ENCODE data around the gene NECTIN1. TPM values are rescaled to one million over a fixed set of nuclear protein-coding genes. Genes with fewer than 3 reads are reported as not detected.
A peak's percentile ranks its signal among the peaks of the same experiment; 100 is the strongest.

NECTIN1 gene
- total RNA-seq, 1 donor = 7.8 TPM

DNA sequence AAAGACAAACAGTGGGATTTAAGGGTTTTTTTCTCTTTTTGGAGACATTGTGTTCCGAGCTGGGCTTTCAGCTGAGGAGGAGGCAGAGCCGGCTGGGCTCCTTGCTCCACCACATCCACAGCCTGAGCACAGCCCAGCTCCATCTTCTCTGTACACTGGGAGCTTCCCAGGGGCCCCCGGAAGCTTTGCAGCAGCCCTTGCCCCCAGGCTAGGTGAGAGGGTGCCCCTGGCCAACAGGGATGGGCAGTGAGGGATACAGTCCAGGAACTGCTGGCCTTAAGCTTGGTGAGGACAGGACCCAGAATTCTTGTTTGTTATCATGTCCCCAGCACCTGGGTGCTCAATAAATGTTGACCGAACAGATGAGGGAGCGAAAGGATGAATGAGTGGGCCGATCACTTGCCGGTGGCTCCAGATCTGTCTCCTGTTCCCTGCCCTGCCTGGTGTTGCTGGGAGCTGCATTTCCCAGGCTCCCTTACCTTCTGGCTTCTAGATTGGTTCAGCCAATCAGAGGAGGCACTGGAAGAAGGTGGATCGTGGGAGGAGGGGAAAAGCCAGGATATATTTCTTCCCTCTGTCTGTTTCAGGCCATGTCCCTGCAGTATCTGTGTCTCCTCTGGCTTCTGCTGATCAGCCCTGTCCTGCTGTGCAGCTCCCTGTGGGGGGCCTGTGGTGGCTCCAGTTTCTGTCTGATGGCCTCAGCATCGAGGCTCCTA, 26.5 kb upstream of the NECTIN1 start:
- no peak overlapping the region for H3K4me3 ChIP-seq (ENCODE audit: low read depth, low read length)
- DNase-seq (ENCODE audit: low read depth) = no peak
- TF ChIP-seq, protein P1, sequence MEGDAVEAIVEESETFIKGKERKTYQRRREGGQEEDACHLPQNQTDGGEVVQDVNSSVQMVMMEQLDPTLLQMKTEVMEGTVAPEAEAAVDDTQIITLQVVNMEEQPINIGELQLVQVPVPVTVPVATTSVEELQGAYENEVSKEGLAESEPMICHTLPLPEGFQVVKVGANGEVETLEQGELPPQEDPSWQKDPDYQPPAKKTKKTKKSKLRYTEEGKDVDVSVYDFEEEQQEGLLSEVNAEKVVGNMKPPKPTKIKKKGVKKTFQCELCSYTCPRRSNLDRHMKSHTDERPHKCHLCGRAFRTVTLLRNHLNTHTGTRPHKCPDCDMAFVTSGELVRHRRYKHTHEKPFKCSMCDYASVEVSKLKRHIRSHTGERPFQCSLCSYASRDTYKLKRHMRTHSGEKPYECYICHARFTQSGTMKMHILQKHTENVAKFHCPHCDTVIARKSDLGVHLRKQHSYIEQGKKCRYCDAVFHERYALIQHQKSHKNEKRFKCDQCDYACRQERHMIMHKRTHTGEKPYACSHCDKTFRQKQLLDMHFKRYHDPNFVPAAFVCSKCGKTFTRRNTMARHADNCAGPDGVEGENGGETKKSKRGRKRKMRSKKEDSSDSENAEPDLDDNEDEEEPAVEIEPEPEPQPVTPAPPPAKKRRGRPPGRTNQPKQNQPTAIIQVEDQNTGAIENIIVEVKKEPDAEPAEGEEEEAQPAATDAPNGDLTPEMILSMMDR (IDR thresholded peaks at IDR 0.05; ENCODE audit: insufficient read depth, low read length) = no peak

DNA sequence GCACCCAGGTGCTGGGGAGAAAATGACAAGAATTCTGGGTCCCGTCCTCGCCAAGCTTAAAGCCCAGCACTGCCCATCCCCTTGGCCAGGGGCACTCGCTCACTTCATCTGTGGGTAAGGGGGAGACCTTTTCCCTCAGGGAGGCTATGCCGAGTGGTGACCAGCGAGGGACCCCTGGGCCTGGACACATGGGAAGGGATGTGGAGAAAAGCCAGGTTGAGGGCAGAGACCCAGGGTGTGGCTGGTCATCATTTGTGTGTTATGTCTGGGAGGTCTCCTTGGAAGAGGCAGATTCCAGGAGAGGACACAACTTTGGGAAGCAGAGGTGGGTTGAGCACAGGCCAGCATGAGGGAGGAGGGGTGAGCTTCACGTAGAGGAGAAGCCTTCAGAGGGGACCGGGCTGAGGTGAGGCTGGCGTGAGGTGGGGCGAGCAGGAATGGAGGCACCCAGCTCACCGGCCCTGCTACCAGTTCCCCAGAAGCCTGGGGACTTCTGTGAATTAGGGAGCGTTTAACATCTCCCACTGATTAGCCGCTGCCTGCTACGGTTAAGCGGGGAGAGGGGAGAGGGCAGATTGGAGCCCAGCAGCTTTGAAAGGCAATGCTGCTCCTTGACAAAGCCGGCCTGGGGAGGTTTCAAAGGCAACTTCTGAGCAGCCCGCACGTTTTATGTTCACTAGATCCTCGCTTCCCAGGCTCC, 25.8 kb upstream of the NECTIN1 start:
- no peak for DNase-seq (ENCODE audit: low read depth)
- TF ChIP-seq, protein P1 (IDR thresholded peaks at IDR 0.05; ENCODE audit: insufficient read depth, low read length) = no peak
- no peak overlapping the region for H3K4me3 ChIP-seq (ENCODE audit: low read depth, low read length)

DNA sequence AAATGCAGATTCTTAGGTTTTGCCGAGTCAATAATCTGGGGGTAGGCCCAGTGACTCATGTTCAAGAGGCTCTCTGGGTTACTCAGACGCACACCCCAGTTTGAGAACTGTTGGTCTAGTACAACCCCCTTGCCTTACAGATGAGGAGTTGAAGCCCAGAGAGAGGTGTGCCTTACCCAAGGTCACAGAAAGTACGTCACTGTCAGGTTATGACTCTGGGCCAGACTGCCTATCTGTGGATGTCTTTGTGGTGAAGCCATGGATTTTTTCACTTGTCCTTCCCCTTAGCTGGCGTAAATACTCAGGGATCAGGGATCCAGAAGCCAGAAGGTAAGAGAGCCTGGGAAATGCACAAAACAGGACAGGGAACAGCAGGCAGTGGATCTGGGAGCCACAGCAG, 25.2 kb upstream of the NECTIN1 start:
- TF ChIP-seq, protein P1 (IDR thresholded peaks at IDR 0.05; ENCODE audit: insufficient read depth, low read length) = no peak
- H3K4me3 ChIP-seq (ENCODE audit: low read depth, low read length) = no peak overlapping the region
- DNase-seq (ENCODE audit: low read depth) = peak; percentile 20

DNA sequence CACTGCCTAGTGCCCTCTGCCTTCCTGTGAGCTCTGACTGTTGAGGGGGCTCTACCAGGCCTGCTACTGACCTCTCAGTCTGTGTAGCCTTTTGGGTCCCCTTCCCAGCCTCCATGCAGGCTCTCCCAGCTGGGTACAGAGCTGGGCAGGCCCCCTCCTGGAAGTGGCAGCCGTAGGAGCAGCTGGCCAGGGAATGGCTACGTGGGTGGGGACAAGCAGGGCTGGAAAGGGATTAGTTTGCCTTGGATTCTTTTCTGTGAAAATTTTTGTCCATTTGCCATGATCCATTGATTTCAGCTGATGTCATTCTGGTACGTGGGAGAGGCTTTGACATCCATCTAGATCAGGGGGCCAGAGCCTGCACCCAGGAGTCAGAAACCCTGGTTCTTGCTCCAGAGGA, 23.9 kb upstream of the NECTIN1 start:
- peak; percentile 13 for DNase-seq (ENCODE audit: low read depth)
- H3K4me3 ChIP-seq (ENCODE audit: low read depth, low read length) = no peak overlapping the region
- TF ChIP-seq, protein P1 (IDR thresholded peaks at IDR 0.05; ENCODE audit: insufficient read depth, low read length) = no peak

DNA sequence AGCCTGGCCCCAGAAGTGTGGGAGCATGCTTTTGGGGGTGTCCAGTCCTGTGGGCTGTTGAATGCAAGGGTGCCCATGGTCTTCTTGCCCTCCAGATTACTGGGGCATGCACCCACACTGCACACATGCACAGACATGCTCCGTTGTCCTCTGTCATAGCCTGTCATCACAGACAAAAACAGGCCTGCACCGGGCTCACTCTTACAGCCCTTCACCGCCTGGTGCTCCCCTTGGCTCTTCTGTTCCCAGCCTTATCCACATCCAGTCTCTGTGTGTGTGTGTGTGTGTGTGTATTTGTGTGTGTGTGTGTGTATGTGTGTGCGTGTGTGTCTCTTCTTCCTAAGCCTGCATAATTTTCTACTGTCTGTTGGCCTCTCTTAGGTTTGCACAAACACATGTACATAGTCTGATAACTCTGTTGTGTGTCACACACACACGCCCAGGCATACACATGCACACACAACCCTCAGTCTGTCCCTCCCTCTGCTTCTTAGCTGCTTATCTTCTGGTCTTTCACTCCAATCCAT, 23.4 kb upstream of the NECTIN1 start:
- TF ChIP-seq, protein P1 (IDR thresholded peaks at IDR 0.05; ENCODE audit: insufficient read depth, low read length) = no peak
- no peak for DNase-seq (ENCODE audit: low read depth)
- no peak overlapping the region for H3K4me3 ChIP-seq (ENCODE audit: low read depth, low read length)

DNA sequence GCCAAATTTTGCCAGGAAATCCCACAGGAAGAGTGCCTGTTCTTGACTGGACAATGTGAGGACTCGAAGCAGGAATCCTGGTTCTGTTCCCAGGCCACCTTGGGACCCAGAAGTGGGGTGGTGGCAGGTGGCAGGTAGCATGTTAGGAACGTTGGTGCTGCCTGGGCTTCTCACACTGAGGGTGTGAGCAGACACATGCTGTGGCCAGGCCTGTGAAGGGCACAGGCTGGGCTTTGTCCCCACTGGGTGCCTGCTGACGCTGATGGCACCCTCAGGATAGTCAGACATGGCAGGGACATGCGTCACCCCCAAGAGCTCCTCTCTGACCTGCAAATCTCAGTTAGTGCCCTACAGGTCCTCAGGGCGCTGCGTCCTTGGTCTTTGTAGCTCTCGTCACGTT, 21.1 kb upstream of the NECTIN1 start:
- DNase-seq (ENCODE audit: low read depth) = no peak
- TF ChIP-seq, protein P1 (IDR thresholded peaks at IDR 0.05; ENCODE audit: insufficient read depth, low read length) = no peak
- no peak overlapping the region for H3K4me3 ChIP-seq (ENCODE audit: low read depth, low read length)
